CD14-positive monocyte (primary cell): ENCODE data around the gene KIRREL3. TPM values are rescaled to one million over a fixed set of nuclear protein-coding genes. Genes with fewer than 3 reads are reported as not detected.

ENCODE experiments used
- DNase-seq, 3 donors: peaks; one replicate each; pipeline ENCODE4 v3.0.0-alpha.2; 2011 to 2022
- H2AFZ ChIP-seq: 2 replicates; pipeline ENCODE4 v1.6.0; 2012; ENCODE audit warnings: mild to moderate bottlenecking, low read depth, low read length, inconsistent platforms; ENCODE audit not compliant: insufficient read depth, poor library complexity, severe bottlenecking
- H3K27ac ChIP-seq, 2 donors: 1 replicate in 1 of 2; 2 replicates in 1 of 2; pipeline ENCODE4 v1.5.1; 2012 to 2013; ENCODE audit warnings: low read length in 2 of 2, control low read depth in 1 of 2, inconsistent platforms in 1 of 2, low read depth in 1 of 2, mild to moderate bottlenecking in 1 of 2
- H3K27me3 ChIP-seq, 2 donors: one replicate each; pipeline versions ENCODE4 v1.6.0 to v1.6.1; 2011 to 2013; ENCODE audit warnings: low read length in 2 of 2; ENCODE audit not compliant: control insufficient read depth in 2 of 2, insufficient read depth in 2 of 2
- H3K36me3 ChIP-seq, 2 donors: replicated peaks in 1 of 2; 1 replicate in 1 of 2; 2 replicates in 1 of 2; pipeline versions ENCODE4 v1.5.1 to v1.6.1; 2012 to 2013; ENCODE audit warnings: low read length in 2 of 2, control low read depth in 1 of 2, inconsistent platforms in 1 of 2, mild to moderate bottlenecking in 1 of 2; ENCODE audit not compliant: insufficient read depth in 2 of 2, control insufficient read depth in 1 of 2
- H3K4me1 ChIP-seq, 2 donors: 1 replicate in 1 of 2; 2 replicates in 1 of 2; pipeline versions ENCODE4 v1.5.1 to v1.6.1; 2012 to 2013; ENCODE audit warnings: low read length in 2 of 2, control low read depth in 1 of 2, inconsistent platforms in 1 of 2, mild to moderate bottlenecking in 1 of 2, moderate library complexity in 1 of 2; ENCODE audit not compliant: insufficient read depth in 2 of 2, control insufficient read depth in 1 of 2
- H3K4me2 ChIP-seq: replicated peaks from 2 replicates; pipeline ENCODE3; 2012; ENCODE audit warnings: low read length, moderate library complexity, mild to moderate bottlenecking; ENCODE audit not compliant: poor library complexity, severe bottlenecking; ENCODE audit errors: extremely low read depth
- H3K4me3 ChIP-seq, 3 experiments: fragments of 200-600 bp in 1 of 3; sonication (generic) in 1 of 3; replicated peaks in 1 of 3; 1 replicate in 2 of 3; 2 replicates in 1 of 3; pipeline ENCODE4 v1.5.1; 2011 to 2013; ENCODE audit warnings: low read length in 3 of 3, mild to moderate bottlenecking in 3 of 3, control low read depth in 2 of 3, low read depth in 2 of 3, inconsistent platforms in 1 of 3, moderate library complexity in 1 of 3
- H3K79me2 ChIP-seq: 2 replicates; pipeline ENCODE4 v1.6.0; 2012; ENCODE audit warnings: mild to moderate bottlenecking, control low read depth, inconsistent platforms, low read length, moderate library complexity; ENCODE audit not compliant: insufficient read depth
- H3K9ac ChIP-seq: 2 replicates; pipeline ENCODE4 v1.6.0; 2017; ENCODE audit warnings: low read length, mild to moderate bottlenecking; ENCODE audit not compliant: insufficient read depth, poor library complexity, severe bottlenecking
- H3K9me3 ChIP-seq, 2 donors: replicated peaks in 1 of 2; 1 replicate in 1 of 2; 2 replicates in 1 of 2; pipeline versions ENCODE4 v1.5.1 to v1.6.1; 2012 to 2013; ENCODE audit warnings: low read length in 2 of 2, control low read depth in 1 of 2; ENCODE audit not compliant: control insufficient read depth in 1 of 2, insufficient read depth in 1 of 2
- H4K20me1 ChIP-seq: 2 replicates; pipeline ENCODE4 v1.6.0; 2012; ENCODE audit warnings: mild to moderate bottlenecking, low read length, control low read depth, moderate library complexity; ENCODE audit not compliant: insufficient read depth
- H3K27ac Mint-ChIP-seq, 7 donors: one replicate each; pipeline ENCODE4 v1.8.0; 2020; ENCODE audit warnings: mild to moderate bottlenecking in 7 of 7, mixed read lengths in 7 of 7, moderate library complexity in 6 of 7, inconsistent platforms in 2 of 7
- H3K27me3 Mint-ChIP-seq, 3 donors: one replicate each; pipeline ENCODE4 v1.8.0; 2021 to 2022; ENCODE audit warnings: low read depth in 3 of 3, mild to moderate bottlenecking in 3 of 3, mixed read lengths in 3 of 3, moderate library complexity in 3 of 3, inconsistent platforms in 1 of 3
- H3K36me3 Mint-ChIP-seq, 2 donors: one replicate each; pipeline ENCODE4 v1.8.0; 2020; ENCODE audit warnings: mixed read lengths in 2 of 2, inconsistent platforms in 1 of 2, mild to moderate bottlenecking in 1 of 2
- H3K4me1 Mint-ChIP-seq: one replicate; pipeline ENCODE4 v1.8.0; 2020; ENCODE audit warnings: mild to moderate bottlenecking, mixed read lengths
- H3K4me3 Mint-ChIP-seq, 2 donors: one replicate each; pipeline ENCODE4 v1.8.0; 2020; ENCODE audit warnings: mild to moderate bottlenecking in 2 of 2, mixed read lengths in 2 of 2, moderate library complexity in 1 of 2
- H3K9me3 Mint-ChIP-seq, 7 donors: one replicate each; pipeline ENCODE4 v1.8.0; 2020 to 2022; ENCODE audit warnings: mixed read lengths in 7 of 7, mild to moderate bottlenecking in 6 of 7, moderate library complexity in 6 of 7, inconsistent platforms in 2 of 7
- WGBS: methylation state at CpG from one replicate; pipeline ENCODE4 v1.1.5; 2013; ENCODE audit warnings: missing lambda C conversion rate; ENCODE audit not compliant: insufficient coverage; 5-methylcytosine and 5-hydroxymethylcytosine counted together
- intact Hi-C, 2 donors: fragments of 100-400 bp; cut with micrococcal nuclease; formaldehyde crosslinking; loops; one replicate each; pipeline versions ENCODE4 v1.15.0 to v1.15.1; 2023
- polyA plus RNA-seq, 3 donors: library from polyadenylated mRNA; depleted of rRNA in 1 of 3; unstranded in 2 of 3; stranded (reverse) in 1 of 3; fragments of 300-500 nt in 2 of 3; fragments of >200 nt in 1 of 3; fragmentation: Illumina TruSeq in 2 of 3; gene quantifications; 1 replicate in 2 of 3; 2 replicates in 1 of 3; pipeline ENCODE4 v1.2.3, GENCODE V29; 2012 to 2021
- TF ChIP-seq, protein P1 (sequence below): fragments of 200-600 bp; IDR thresholded peaks from one replicate; pipeline ENCODE4 v1.8.0; 2022; ENCODE audit warnings: antibody characterized with exemption, mild to moderate bottlenecking

Gene KIRREL3
- polyA plus RNA-seq, 3 donors = not detected

- Histone ChIP-seq H3K4me3 (no peak overlapping the region), H4K20me1 (no peaks in the 10 kb centered on the region), H3K4me1 (no peaks in the 10 kb centered on the region), H2AFZ (no peak overlapping the region), H3K79me2 (no peaks in the 10 kb centered on the region), H3K9me3 (no peaks in the 10 kb centered on the region), H3K27me3 (peaks cover 0 to 2% of the 10 kb centered on the region in 2 donors), H3K27ac (no peak overlapping the region), H3K36me3 (no peaks in the 10 kb centered on the region), H3K4me2 (no peak overlapping the region), H3K9ac (no peak overlapping the region)
- Mint-ChIP-seq H3K27ac (no peak overlapping the region), H3K36me3 (no peaks in the 10 kb centered on the region), H3K4me3 (no peak overlapping the region), H3K4me1 (peaks cover 3% of the 10 kb centered on the region), H3K27me3 (peaks cover 5 to 23% (median 11%) of the 10 kb centered on the region in 3 donors), H3K9me3 (peaks cover 0 to 5% (median 0%) of the 10 kb centered on the region in 7 donors)
- 69% methylated on average over 8 of the region's 10 CpGs for WGBS
- TF ChIP-seq, protein P1, sequence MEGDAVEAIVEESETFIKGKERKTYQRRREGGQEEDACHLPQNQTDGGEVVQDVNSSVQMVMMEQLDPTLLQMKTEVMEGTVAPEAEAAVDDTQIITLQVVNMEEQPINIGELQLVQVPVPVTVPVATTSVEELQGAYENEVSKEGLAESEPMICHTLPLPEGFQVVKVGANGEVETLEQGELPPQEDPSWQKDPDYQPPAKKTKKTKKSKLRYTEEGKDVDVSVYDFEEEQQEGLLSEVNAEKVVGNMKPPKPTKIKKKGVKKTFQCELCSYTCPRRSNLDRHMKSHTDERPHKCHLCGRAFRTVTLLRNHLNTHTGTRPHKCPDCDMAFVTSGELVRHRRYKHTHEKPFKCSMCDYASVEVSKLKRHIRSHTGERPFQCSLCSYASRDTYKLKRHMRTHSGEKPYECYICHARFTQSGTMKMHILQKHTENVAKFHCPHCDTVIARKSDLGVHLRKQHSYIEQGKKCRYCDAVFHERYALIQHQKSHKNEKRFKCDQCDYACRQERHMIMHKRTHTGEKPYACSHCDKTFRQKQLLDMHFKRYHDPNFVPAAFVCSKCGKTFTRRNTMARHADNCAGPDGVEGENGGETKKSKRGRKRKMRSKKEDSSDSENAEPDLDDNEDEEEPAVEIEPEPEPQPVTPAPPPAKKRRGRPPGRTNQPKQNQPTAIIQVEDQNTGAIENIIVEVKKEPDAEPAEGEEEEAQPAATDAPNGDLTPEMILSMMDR = no peak
- no peak for DNase-seq
- intact Hi-C loops = no loop called here
These were observed 403.5 kb downstream of the KIRREL3 start for GRCh38 chr11:126597041-126597440.

GRCh38 chr11:126596474-126596873, 404.1 kb downstream of the KIRREL3 start:
- no peak overlapping the region for H3K9ac ChIP-seq
- TF ChIP-seq, protein P1 = no peak
- no peak overlapping the region for H3K4me2 ChIP-seq
- no peak for DNase-seq
- intact Hi-C loops = no loop called here
- no peaks in the 10 kb centered on the region for H3K4me1 ChIP-seq
- Mint-ChIP-seq H3K27me3 (peaks cover 5 to 20% (median 11%) of the 10 kb centered on the region in 3 donors), H3K4me1 (peaks cover 3% of the 10 kb centered on the region), H3K36me3 (no peaks in the 10 kb centered on the region), H3K4me3 (no peak overlapping the region), H3K9me3 (peaks cover 0 to 5% (median 0%) of the 10 kb centered on the region in 7 donors), H3K27ac (peak overlapping the region in 1 of 7 donors; percentile 46)
- H3K27me3 ChIP-seq = peaks cover 0 to 2% of the 10 kb centered on the region in 2 donors
- H4K20me1 ChIP-seq = no peaks in the 10 kb centered on the region
- no peak overlapping the region for H3K4me3 ChIP-seq
- H3K36me3 ChIP-seq = no peaks in the 10 kb centered on the region
- H3K79me2 ChIP-seq = no peaks in the 10 kb centered on the region
- H3K9me3 ChIP-seq = no peaks in the 10 kb centered on the region
- no peak overlapping the region for H2AFZ ChIP-seq
- 88% methylated on average over 1 of the region's 3 CpGs for WGBS
- H3K27ac ChIP-seq = no peak overlapping the region
